CD14-positive monocyte (primary cell): ENCODE results near the gene EPM2A. TPM values are rescaled to one million over a fixed set of nuclear protein-coding genes. Genes with fewer than 3 reads are reported as not detected.

Source experiments
- DNase-seq, 3 donors: peaks; one replicate each; pipeline ENCODE4 v3.0.0-alpha.2; 2011 to 2022
- H2AFZ ChIP-seq: 2 replicates; pipeline ENCODE4 v1.6.0; 2012; ENCODE audit warnings: mild to moderate bottlenecking, low read depth, low read length, inconsistent platforms; ENCODE audit not compliant: insufficient read depth, poor library complexity, severe bottlenecking
- H3K27ac ChIP-seq, 2 donors: 1 replicate in 1 of 2; 2 replicates in 1 of 2; pipeline ENCODE4 v1.5.1; 2012 to 2013; ENCODE audit warnings: low read length in 2 of 2, control low read depth in 1 of 2, inconsistent platforms in 1 of 2, low read depth in 1 of 2, mild to moderate bottlenecking in 1 of 2
- H3K27me3 ChIP-seq, 2 donors: one replicate each; pipeline versions ENCODE4 v1.6.0 to v1.6.1; 2011 to 2013; ENCODE audit warnings: low read length in 2 of 2; ENCODE audit not compliant: control insufficient read depth in 2 of 2, insufficient read depth in 2 of 2
- H3K36me3 ChIP-seq, 2 donors: replicated peaks in 1 of 2; 1 replicate in 1 of 2; 2 replicates in 1 of 2; pipeline versions ENCODE4 v1.5.1 to v1.6.1; 2012 to 2013; ENCODE audit warnings: low read length in 2 of 2, control low read depth in 1 of 2, inconsistent platforms in 1 of 2, mild to moderate bottlenecking in 1 of 2; ENCODE audit not compliant: insufficient read depth in 2 of 2, control insufficient read depth in 1 of 2
- H3K4me1 ChIP-seq, 2 donors: 1 replicate in 1 of 2; 2 replicates in 1 of 2; pipeline versions ENCODE4 v1.5.1 to v1.6.1; 2012 to 2013; ENCODE audit warnings: low read length in 2 of 2, control low read depth in 1 of 2, inconsistent platforms in 1 of 2, mild to moderate bottlenecking in 1 of 2, moderate library complexity in 1 of 2; ENCODE audit not compliant: insufficient read depth in 2 of 2, control insufficient read depth in 1 of 2
- H3K4me2 ChIP-seq: replicated peaks from 2 replicates; pipeline ENCODE3; 2012; ENCODE audit warnings: low read length, moderate library complexity, mild to moderate bottlenecking; ENCODE audit not compliant: poor library complexity, severe bottlenecking; ENCODE audit errors: extremely low read depth
- H3K4me3 ChIP-seq, 3 experiments: fragments of 200-600 bp in 1 of 3; sonication (generic) in 1 of 3; replicated peaks in 1 of 3; 1 replicate in 2 of 3; 2 replicates in 1 of 3; pipeline ENCODE4 v1.5.1; 2011 to 2013; ENCODE audit warnings: low read length in 3 of 3, mild to moderate bottlenecking in 3 of 3, control low read depth in 2 of 3, low read depth in 2 of 3, inconsistent platforms in 1 of 3, moderate library complexity in 1 of 3
- H3K79me2 ChIP-seq: 2 replicates; pipeline ENCODE4 v1.6.0; 2012; ENCODE audit warnings: mild to moderate bottlenecking, control low read depth, inconsistent platforms, low read length, moderate library complexity; ENCODE audit not compliant: insufficient read depth
- H3K9ac ChIP-seq: 2 replicates; pipeline ENCODE4 v1.6.0; 2017; ENCODE audit warnings: low read length, mild to moderate bottlenecking; ENCODE audit not compliant: insufficient read depth, poor library complexity, severe bottlenecking
- H3K9me3 ChIP-seq, 2 donors: replicated peaks in 1 of 2; 1 replicate in 1 of 2; 2 replicates in 1 of 2; pipeline versions ENCODE4 v1.5.1 to v1.6.1; 2012 to 2013; ENCODE audit warnings: low read length in 2 of 2, control low read depth in 1 of 2; ENCODE audit not compliant: control insufficient read depth in 1 of 2, insufficient read depth in 1 of 2
- H4K20me1 ChIP-seq: 2 replicates; pipeline ENCODE4 v1.6.0; 2012; ENCODE audit warnings: mild to moderate bottlenecking, low read length, control low read depth, moderate library complexity; ENCODE audit not compliant: insufficient read depth
- H3K27ac Mint-ChIP-seq, 7 donors: one replicate each; pipeline ENCODE4 v1.8.0; 2020; ENCODE audit warnings: mild to moderate bottlenecking in 7 of 7, mixed read lengths in 7 of 7, moderate library complexity in 6 of 7, inconsistent platforms in 2 of 7
- H3K27me3 Mint-ChIP-seq, 3 donors: one replicate each; pipeline ENCODE4 v1.8.0; 2021 to 2022; ENCODE audit warnings: low read depth in 3 of 3, mild to moderate bottlenecking in 3 of 3, mixed read lengths in 3 of 3, moderate library complexity in 3 of 3, inconsistent platforms in 1 of 3
- H3K36me3 Mint-ChIP-seq, 2 donors: one replicate each; pipeline ENCODE4 v1.8.0; 2020; ENCODE audit warnings: mixed read lengths in 2 of 2, inconsistent platforms in 1 of 2, mild to moderate bottlenecking in 1 of 2
- H3K4me1 Mint-ChIP-seq: one replicate; pipeline ENCODE4 v1.8.0; 2020; ENCODE audit warnings: mild to moderate bottlenecking, mixed read lengths
- H3K4me3 Mint-ChIP-seq, 2 donors: one replicate each; pipeline ENCODE4 v1.8.0; 2020; ENCODE audit warnings: mild to moderate bottlenecking in 2 of 2, mixed read lengths in 2 of 2, moderate library complexity in 1 of 2
- H3K9me3 Mint-ChIP-seq, 7 donors: one replicate each; pipeline ENCODE4 v1.8.0; 2020 to 2022; ENCODE audit warnings: mixed read lengths in 7 of 7, mild to moderate bottlenecking in 6 of 7, moderate library complexity in 6 of 7, inconsistent platforms in 2 of 7
- CTCF ChIP-seq: fragments of 200-600 bp; IDR thresholded peaks from one replicate; pipeline ENCODE4 v1.8.0; 2022; ENCODE audit warnings: antibody characterized with exemption, mild to moderate bottlenecking
- WGBS: methylation state at CpG from one replicate; pipeline ENCODE4 v1.1.5; 2013; ENCODE audit warnings: missing lambda C conversion rate; ENCODE audit not compliant: insufficient coverage; 5-methylcytosine and 5-hydroxymethylcytosine counted together
- intact Hi-C, 2 donors: fragments of 100-400 bp; cut with micrococcal nuclease; formaldehyde crosslinking; loops; one replicate each; pipeline versions ENCODE4 v1.15.0 to v1.15.1; 2023
- polyA plus RNA-seq, 3 donors: library from polyadenylated mRNA; depleted of rRNA in 1 of 3; unstranded in 2 of 3; stranded (reverse) in 1 of 3; fragments of 300-500 nt in 2 of 3; fragments of >200 nt in 1 of 3; fragmentation: Illumina TruSeq in 2 of 3; gene quantifications; 1 replicate in 2 of 3; 2 replicates in 1 of 3; pipeline ENCODE4 v1.2.3, GENCODE V29; 2012 to 2021

Gene EPM2A
- polyA plus RNA-seq, 3 donors: 2.5 to 4.1 (median 3.2) TPM

- Mint-ChIP-seq H3K9me3 (peaks cover 0 to 3% (median 0%) of the 10 kb centered on the region in 7 donors), H3K4me3 (no peak overlapping the region), H3K4me1 (peaks cover 11% of the 10 kb centered on the region), H3K27me3 (peaks cover 0 to 4% (median 0%) of the 10 kb centered on the region in 3 donors), H3K27ac (no peak overlapping the region), H3K36me3 (no peaks in the 10 kb centered on the region)
- Histone ChIP-seq H3K27me3 (no peaks in the 10 kb centered on the region), H3K36me3 (no peaks in the 10 kb centered on the region), H3K27ac (no peak overlapping the region), H3K9ac (no peak overlapping the region), H3K79me2 (no peaks in the 10 kb centered on the region), H3K4me3 (no peak overlapping the region), H4K20me1 (no peaks in the 10 kb centered on the region), H2AFZ (no peak overlapping the region), H3K4me2 (no peak overlapping the region), H3K4me1 (peaks cover under 1 to 4% of the 10 kb centered on the region in 2 donors), H3K9me3 (no peaks in the 10 kb centered on the region)
- intact Hi-C loops: no loop called here
- TF ChIP-seq CTCF: no peak
- DNase-seq: no peak
Observed at GRCh38 chr6:145761584-145761983, 26.3 kb upstream of the EPM2A start.

GRCh38 chr6:145758113-145758512 lies 22.8 kb upstream of the EPM2A start:
- intact Hi-C loops: no loop called here
- no peak overlapping the region for H3K27ac ChIP-seq
- H2AFZ ChIP-seq: no peak overlapping the region
- DNase-seq: peak in 1 of 3 donors; percentile 30
- Mint-ChIP-seq H3K9me3 (no peaks in the 10 kb centered on the region), H3K4me1 (peaks cover 27% of the 10 kb centered on the region), H3K27me3 (peaks cover 0 to 4% (median 0%) of the 10 kb centered on the region in 3 donors), H3K36me3 (no peaks in the 10 kb centered on the region), H3K4me3 (no peak overlapping the region), H3K27ac (no peak overlapping the region)
- no peak for TF ChIP-seq CTCF
- peaks cover 16 to 20% of the 10 kb centered on the region in 2 donors for H3K4me1 ChIP-seq
- H3K4me3 ChIP-seq: no peak overlapping the region
- WGBS: no CpG with 5 or more reads among the region's 4 CpGs
- H4K20me1 ChIP-seq: no peaks in the 10 kb centered on the region
- H3K9ac ChIP-seq: no peak overlapping the region
- H3K4me2 ChIP-seq: no peak overlapping the region
- H3K27me3 ChIP-seq: no peaks in the 10 kb centered on the region
- H3K79me2 ChIP-seq: no peaks in the 10 kb centered on the region
- H3K9me3 ChIP-seq: no peaks in the 10 kb centered on the region
- H3K36me3 ChIP-seq: no peaks in the 10 kb centered on the region
